WI38 (cell line): ENCODE data around the gene IL10.

ENCODE experiments used
- H3K4me3 ChIP-seq: 2 replicates; pipeline ENCODE4 v1.5.1; 2011; ENCODE audit warnings: low read depth, mild to moderate bottlenecking, control low read depth, low read length
- TF ChIP-seq, protein P1 (sequence below): IDR thresholded peaks from 2 replicates; pipeline ENCODE4 v1.5.1; 2012; ENCODE audit warnings: low read depth, mild to moderate bottlenecking, control low read depth, low read length

The IL10 gene

DNA sequence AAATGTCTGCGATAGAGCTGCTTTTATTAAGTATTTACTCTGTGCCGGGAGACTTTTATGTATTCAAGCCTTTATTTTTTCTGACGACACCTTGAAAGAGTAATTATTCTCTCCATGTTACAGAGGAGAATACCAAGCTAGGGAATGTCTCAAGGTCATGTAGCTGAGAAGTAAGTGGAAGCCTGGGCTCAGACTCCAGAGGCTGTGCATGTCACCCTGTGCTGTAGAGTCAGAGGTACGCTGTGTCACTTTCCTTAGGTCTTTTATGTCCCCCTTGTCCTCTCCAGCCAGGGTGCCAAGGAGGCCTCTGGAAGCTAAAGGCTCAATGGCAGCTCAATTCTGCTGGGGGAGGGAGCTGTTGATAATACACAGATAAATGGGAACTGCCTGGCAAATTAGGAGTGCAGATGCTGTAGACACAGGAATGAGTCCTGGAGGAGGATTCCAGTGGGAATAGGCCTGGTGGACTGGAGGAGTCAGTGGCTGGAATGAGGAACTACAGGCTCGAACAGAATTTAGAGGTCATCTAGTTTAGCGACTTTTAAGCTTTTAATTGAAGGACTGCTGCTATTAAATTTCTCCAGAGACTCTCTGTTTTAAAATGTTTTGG lies 11.0 kb downstream of the IL10 start:
- H3K4me3 ChIP-seq = no peak overlapping the region
- TF ChIP-seq, protein P1, sequence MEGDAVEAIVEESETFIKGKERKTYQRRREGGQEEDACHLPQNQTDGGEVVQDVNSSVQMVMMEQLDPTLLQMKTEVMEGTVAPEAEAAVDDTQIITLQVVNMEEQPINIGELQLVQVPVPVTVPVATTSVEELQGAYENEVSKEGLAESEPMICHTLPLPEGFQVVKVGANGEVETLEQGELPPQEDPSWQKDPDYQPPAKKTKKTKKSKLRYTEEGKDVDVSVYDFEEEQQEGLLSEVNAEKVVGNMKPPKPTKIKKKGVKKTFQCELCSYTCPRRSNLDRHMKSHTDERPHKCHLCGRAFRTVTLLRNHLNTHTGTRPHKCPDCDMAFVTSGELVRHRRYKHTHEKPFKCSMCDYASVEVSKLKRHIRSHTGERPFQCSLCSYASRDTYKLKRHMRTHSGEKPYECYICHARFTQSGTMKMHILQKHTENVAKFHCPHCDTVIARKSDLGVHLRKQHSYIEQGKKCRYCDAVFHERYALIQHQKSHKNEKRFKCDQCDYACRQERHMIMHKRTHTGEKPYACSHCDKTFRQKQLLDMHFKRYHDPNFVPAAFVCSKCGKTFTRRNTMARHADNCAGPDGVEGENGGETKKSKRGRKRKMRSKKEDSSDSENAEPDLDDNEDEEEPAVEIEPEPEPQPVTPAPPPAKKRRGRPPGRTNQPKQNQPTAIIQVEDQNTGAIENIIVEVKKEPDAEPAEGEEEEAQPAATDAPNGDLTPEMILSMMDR = no peak

DNA sequence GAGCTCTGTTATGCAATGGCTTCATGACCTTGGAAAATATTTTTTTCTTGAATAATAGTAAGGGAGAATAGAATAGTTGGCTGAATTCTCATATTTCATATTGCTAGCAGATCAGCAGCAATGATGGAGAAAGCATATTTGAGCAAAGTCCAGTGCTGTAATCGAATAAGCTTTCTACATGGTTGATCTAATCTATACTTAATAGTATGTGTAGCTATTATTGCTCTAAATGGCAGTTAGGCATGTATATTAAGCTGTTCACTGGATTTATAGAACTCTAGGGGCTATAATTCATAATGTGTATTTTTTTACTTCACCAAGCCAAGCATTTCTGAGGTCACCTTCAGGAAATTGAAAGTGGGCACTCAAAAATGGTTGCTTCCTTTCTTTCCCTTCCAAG lies 11.7 kb downstream of the IL10 start:
- H3K4me3 ChIP-seq = no peak overlapping the region
- TF ChIP-seq, protein P1 = no peak

DNA sequence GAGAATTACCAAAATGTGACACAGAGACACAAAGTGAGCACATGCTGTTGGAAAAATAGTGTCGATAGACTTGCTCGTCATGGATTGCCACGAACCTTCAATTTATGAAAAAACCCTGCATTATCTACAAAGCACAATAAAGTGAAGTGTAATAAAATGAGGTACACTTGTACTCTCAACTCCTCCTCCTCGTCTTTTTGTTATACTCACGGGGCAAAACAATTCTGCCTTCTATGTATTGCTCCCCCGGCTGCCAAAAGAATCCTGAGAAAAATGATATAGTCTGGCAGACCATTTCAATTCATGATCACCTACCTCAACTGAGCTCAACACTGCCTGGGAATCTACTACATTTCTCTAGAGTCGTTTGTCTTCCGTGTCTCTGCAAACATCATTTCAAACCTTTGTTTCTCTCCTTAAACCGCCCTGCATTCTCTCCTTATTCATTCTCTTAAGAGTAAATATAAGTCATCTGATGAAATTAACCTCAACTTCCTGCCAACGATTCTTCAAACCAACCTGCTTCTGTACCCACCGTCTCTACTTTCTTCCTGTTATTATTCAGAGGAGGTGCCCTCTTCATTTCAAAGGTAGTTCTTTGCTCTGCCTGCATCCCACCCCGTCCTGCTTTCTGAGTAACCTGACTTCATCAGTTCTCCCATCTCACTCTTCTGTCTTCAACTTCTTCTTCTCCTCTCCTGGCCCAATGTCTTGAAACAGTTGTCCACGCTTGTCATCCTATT lies 14.6 kb downstream of the IL10 start:
- TF ChIP-seq, protein P1 = no peak

DNA sequence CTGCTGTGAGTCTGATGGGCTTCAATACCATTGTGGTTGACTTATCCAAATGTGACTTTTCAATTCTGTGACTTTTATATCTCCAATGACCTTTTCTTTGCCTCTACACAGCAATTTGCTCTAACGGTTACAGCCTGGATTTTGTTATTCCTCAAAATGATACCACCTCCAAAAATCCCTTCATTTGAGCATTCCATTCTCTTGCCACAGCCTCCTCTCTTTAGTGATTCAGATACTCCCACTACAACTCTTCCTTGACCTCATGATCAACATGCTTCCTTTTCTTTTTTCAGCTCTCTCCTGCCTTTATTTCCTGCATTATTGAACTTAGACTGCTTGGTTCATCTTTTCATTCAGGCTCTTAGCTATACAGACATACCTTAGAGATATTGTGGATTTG lies 18.3 kb downstream of the IL10 start:
- TF ChIP-seq, protein P1 = no peak
- H3K4me3 ChIP-seq = no peak overlapping the region

More for the DNA sequence above, 14.6 kb downstream of the IL10 start:
- H3K4me3 ChIP-seq = no peak overlapping the region

DNA sequence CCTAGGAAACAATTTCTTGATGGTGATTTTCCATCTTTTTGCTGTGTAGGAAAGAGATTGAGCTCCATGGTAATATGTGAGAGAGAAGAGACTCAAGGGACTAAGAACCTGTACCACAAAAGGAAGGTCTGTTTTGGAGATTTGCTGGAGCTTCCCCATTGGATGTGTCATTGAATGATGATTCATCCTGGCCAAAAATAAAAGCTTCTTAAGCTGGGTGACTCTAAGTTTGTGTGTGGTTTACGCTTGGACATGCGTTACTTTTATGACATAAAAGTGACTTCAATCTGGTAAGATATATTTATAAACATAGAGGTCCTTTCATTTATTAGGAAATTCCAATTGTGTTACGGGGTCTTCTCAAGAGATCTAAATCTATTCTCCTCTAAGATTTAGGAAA lies 19.2 kb downstream of the IL10 start:
- TF ChIP-seq, protein P1 = no peak
- H3K4me3 ChIP-seq = no peak overlapping the region

DNA sequence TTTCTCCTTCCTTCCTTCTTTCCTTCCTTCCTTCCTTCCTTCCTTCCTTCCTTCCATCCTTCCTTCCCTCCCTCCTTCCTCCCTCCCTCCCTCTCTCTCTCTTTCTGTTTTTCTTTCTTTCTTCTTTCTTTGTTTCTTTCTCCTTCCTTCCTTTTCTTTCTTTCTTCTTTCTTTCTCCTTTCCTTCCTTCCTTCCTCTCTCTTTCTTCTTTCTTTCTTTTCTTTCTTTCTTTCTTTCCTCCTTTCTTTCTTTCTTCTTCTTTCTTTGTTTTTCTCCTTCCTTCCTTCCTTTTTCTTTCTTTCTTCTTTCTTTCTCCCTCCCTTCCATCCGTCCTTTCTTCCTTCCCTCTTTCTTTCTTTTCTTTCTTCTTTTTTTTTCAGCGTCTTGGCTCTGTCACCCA lies 19.8 kb downstream of the IL10 start:
- TF ChIP-seq, protein P1 = no peak
- H3K4me3 ChIP-seq = no peak overlapping the region

DNA sequence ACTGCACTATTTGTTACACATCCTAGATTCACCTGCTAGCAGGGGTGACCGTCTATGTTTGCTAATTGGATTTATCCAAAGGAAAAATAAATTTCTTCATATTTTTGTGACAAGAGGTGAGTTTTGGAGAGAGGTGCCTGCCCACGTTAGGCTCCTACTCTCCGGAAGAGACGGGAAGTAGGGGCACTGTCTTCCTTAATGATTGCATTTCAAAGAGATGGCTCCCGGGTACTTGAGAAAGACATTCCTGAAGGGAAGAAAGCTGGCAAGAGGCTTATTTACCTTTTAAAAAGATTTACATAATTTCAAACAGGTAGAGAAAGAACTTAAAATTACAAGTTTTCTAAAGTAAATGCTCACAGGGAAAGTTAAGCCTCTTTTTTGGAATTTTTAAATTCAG lies 20.4 kb downstream of the IL10 start:
- no peak overlapping the region for H3K4me3 ChIP-seq
- TF ChIP-seq, protein P1 = no peak
